Right renal pelvis (tissue), 4 donors: ENCODE data around the gene TUBA1C. TPM values are rescaled to one million over a fixed set of nuclear protein-coding genes. Genes with fewer than 3 reads are reported as not detected.
"Not testable (repeated sequence)": the region's sequence is repeated elsewhere in the genome, so short reads cannot be mapped to it uniquely, and the experiment has no call there.

ENCODE experiments used
- DNase-seq, 4 donors: peaks; one replicate each; pipeline ENCODE4 v3.0.0-alpha.2; 2013; ENCODE audit warnings: low read depth in 4 of 4, low spot score in 3 of 4, missing footprints in 1 of 4
- polyA plus RNA-seq, 4 donors: library from polyadenylated mRNA; unstranded; fragments of 120-200 nt; gene quantifications; one replicate each; pipeline ENCODE4 v1.2.1, GENCODE V29; 2013; ENCODE audit not compliant: insufficient read length in 4 of 4

TUBA1C gene
- polyA plus RNA-seq, 4 donors = 125 to 166 (median 139) TPM

DNA sequence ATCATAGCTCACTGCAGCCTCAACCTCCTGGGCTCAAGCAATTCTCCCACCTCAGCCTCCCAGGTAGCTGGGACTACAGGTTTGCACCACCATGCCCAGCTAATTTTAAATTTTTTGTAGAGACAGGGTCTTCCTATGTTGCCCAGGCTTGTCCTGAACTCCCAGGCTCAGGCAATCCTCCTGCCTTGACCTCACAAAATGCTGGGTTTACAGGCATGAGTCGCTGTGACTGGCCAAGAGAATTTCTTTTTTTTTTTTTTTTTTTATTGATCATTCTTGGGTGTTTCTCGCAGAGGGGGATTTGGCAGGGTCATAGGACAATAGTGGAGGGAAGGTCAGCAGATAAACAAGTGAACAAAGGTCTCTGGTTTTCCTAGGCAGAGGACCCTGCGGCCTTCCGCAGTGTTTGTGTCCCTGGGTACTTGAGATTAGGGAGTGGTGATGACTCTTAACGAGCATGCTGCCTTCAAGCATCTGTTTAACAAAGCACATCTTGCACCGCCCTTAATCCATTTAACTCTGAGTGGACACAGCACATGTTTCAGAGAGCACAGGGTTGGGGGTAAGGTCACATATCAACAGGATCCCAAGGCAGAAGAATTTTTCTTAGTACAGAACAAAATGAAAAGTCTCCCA is 18.0 kb downstream of the TUBA1C start:
- DNase-seq = not testable (repeated sequence)

DNA sequence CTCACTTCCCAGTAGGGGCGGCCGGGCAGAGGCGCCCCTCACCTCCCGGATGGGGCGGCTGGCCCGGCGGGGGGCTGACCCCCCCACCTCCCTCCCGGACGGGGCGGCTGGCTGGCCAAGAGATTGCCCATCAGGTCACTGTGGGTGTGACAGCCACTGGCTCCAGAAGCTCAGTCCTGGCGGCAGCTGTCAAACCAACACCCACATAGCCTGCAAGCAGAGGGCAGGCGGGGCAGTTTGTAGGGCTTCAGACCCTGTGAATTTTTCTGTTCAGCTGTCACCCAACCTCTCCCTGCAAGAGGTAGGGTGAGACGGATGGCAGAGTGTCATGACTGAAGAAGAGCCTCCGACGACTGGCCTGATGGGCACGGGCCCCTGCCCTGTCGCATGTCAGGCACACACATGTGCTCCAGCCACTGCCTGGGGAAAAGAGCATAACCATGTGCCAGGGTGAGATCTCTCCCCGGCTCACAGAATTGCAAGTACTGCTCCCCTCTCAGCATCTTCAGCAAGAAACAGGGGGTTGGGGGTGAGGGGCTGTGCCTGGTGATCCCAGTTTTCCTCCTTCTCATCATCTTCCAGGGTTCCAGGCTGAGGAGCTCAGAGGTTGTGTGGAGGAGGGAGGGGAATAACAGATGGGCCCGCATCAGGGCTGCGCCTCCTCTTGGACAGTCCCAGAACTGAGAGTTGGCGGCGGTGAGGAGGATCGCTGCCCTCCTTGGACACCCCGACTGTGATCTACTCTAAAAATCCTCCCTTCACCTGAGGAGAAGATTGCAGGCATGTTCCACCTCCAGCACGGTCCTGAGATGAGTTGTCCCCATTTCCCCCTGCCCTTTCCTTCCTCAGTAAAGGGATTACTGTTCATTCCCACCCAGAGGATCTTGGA is 18.9 kb downstream of the TUBA1C start:
- no peak for DNase-seq

DNA sequence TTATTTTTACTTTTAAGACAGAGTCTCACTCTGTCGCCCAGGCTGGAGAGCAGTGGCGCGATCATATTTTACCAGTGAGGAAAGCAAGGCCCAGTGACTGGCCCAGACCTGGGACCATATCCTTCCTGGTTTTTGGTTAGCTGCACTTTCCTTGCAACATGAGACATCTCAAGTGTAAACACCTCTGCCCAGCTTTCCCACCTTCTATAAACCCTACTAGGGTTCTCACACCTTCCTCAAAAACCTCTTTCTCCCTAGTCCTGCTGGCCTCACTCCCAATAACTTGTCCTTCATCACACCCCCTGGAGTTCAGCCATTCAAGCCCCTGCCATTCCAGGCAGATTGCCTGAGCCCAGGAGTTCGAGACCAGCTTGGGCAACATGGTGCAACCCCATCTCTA is 19.8 kb downstream of the TUBA1C start:
- no peak for DNase-seq

GRCh38 chr12:49287876-49288275 is 23.0 kb downstream of the TUBA1C start:
- DNase-seq = no peak

GRCh38 chr12:49288412-49288853 is 23.6 kb downstream of the TUBA1C start:
- no peak for DNase-seq

DNA sequence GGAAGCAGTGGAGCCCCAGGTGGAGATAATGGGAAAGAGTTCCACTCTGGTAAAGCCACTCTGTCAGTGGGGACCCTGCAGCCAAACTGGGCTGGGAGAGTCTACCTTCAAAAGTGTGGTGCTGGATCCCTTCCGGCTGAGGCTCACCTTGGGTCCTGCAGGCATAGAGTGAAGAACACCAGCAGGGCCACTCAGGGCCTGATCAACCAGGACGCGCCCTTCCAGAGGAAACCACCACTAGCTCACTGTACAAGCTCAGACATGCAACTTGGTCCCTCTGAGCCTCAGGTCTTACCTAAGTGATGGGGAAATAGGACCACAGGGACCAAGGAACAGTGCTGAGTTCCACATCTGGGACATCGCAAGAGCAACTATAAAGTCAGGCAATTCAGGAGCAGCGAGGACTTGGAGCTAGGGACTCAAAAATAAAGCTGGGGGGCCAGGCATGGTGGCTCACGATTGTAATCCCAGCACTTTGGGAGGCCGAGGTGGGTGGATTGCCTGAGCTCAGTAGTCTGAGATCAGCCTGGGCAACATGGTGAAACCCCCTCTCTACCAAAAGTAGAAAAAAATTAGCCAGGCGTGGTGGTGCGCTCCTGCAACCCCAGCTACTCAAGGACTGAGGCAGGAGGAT is 24.2 kb downstream of the TUBA1C start:
- no peak for DNase-seq

DNA sequence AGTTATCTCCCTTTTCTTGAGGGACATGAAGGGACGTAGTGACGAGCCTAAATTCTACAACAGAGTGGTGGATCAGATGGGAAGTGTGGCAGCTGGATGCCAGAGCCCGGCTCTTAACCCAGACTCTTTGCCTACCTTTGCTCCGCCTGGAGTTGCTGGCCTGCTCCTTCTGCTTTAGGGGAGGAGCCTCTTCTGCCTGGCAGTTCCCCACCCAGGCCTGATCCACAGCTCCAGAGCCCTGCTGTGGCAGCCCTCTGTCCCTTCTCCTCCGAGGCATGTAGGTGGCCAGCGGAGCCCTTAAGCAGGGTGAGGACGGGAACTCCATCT is 27.8 kb downstream of the TUBA1C start:
- DNase-seq = no peak

DNA sequence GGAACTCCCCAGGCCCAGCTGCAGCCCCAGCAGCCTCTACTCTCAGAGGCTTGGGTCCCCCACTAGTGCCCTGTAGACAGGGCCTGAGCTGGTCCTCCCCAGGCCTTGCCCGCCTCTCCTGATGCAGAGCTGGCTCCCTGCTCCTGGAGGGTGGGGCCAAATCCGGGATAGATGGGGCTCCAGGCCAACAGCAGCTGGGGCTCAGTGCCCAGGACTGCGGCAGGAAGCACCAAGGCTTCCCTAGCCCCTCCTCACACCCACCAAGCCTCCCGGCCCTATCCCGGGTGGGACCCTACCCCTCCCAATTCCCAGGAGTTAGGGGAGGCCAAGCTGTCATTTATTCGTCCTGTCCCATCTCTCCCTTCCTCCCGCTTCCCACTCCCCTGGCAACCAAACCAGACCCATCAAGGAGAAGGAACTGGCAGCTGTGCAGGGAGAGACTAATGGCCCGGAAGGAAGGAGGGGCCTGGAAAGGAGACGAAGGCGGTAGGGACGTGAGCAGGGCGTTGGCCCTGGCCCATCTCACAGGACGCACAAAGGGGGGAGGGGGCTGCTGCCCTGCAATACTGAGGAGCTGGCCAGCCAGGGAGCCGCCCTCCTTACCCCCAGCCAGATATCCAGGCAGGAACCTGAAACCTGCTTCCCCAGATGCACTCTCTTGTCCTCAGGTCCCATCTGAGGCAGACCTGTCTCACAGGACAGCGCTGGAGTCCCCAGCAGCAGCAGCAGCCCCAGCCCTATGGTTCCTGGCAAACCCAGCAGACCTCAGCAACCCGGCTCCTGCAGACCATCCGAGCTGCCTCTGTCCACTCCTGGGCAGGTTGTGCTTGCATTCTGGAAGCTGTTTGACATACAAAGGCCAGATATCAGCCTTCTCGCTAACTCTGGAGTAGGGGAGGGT is 28.4 kb downstream of the TUBA1C start:
- DNase-seq = no peak

DNA sequence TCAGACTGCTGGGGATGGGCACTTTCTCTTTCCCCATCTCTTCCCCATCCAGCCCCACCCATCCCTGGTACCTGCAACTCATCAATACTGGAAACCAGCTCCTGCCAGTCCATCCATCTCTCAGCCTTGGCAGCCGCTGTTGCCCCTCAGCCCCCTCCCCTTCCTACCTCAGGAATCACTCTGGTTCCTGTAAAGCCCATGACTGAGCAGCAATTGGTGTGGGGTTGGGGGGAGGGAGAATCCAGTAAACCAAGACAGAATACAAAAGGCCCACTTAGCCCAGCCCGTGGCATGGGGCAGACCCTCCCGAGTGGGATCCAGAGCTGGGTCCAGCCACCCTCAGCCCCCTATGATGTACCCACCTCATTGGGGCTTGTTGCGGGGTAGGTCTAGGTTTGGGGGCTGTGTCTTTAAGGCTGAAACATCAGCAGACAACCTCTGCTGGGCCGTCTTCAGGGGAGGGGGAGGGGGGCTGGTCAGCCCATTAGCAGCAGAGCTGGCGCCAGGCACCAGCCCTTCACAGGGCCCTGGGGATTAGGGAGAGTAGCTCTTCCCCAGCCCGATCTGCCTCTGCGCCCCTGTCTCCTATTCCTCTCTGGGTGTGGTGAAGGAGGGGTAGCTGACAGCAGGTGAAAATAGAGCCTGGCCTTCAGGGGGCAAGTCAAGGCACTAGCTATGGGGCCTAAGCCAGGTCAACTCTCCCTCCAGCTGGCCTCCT is 29.4 kb downstream of the TUBA1C start:
- no peak for DNase-seq

- DNase-seq = no peak
Measured at GRCh38 chr12:49294804-49295081, 29.9 kb downstream of the TUBA1C start.

GRCh38 chr12:49295082-49295936 is 30.4 kb downstream of the TUBA1C start, which contains the start of gene PRPH:
Gene PRPH (plus strand): TSS chr12:49295147. CDS start chr12:49295201, 54 bp downstream.
- no peak for DNase-seq

GRCh38 chr12:49296034-49296835 is 31.4 kb downstream of the TUBA1C start:
- DNase-seq = no peak

GRCh38 chr12:49296836-49297694 is 32.2 kb downstream of the TUBA1C start:
- DNase-seq = no peak

GRCh38 chr12:49297695-49298060 is 32.8 kb downstream of the TUBA1C start:
- no peak for DNase-seq

- no peak for DNase-seq
Measured at GRCh38 chr12:49298160-49298559, 33.3 kb downstream of the TUBA1C start.

DNA sequence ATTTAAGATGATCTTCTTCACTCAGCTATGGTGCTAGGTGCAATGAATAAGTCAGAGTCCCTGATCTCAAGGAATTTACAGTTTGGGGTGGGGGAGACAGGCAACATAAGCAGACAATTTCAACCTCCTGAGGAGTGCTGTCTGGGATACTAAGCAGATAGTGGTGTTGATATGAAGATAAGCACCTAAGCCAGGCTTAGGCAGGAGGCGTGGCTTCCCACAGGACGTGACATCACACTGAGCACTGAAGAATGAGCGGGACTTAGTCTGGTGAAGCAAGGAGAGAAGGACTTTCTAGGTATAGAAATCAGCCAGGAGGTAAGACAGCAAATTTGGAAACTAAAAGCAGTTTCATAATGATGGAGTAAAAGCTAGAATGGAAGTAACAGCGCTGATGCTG is 36.9 kb downstream of the TUBA1C start:
- no peak for DNase-seq

- no peak for DNase-seq
Measured at GRCh38 chr12:49304161-49304560, 39.3 kb downstream of the TUBA1C start.
